ENCODE results near the gene MTHFD1L.
A peak's percentile ranks its signal among the peaks of the same experiment; 100 is the strongest.
"Not testable (repeated sequence)": the region's sequence is repeated elsewhere in the genome, so short reads cannot be mapped to it uniquely, and the experiment has no call there.

Gene MTHFD1L

DNA sequence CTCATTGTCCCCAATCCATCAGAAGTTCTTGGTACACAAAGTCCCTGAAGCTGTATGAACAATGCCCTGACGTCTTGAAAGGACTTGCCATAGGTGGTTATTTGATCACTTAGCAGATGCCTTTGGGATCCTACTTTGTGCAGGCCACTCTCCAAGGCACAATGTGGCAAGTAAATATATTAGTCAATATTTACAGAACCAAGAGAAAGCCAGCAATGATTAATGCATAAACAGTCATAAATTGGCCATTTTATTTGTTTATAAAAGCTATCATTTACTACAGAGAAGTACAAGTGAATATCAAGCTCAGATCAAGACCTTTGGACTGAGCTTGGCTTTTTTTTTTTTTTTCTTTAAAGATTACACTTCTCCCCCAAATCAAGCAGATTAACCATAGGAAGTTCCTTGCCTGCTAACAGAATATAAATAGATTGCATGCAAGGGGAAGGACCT lies 161.8 kb downstream of the MTHFD1L start:
- Histone ChIP-seq H3K27ac (no peak overlapping the region), H3K4me3 (no peak overlapping the region)

DNA sequence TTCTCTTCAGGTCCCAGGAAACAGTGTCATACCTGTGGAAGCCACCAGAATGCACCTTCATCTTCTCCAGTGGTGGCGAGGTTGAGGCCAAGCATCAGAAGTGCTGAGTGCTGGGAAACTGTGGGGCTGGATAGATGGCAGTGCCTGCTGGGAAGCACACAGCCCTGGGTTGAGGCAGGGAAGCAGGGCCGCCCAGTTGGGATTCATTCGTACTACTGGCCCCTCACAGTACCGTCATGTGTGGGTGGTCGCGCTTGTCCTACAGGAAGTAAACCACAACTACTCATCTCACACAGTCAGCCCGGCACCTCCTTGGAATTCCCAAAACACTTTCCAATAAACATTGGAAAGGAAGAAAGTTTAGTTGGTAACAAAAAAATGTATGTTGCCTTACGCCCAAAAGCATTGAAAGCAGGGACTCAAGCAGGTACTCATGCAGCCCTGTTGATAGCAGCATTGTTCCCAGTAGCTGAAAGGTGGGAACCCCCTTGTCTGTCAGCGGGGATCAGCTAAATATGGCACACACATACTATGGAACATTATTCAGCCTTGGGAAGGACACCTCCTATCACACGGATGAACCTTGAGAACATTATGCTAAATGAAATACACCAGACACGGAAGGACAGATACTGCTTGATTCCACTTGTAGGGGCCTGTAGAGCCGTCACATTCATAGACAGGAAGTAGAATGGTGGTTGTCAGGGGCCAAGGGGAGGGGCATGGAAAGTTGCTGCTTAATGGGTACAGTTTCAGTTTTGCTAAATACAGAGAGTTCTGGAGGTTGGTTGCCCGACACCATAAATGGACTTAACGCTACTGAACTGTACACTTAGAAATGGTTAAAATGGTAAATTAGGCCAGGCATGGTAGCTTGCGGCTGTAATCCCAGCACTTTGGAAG lies 162.7 kb downstream of the MTHFD1L start:
- no peak overlapping the region for H3K27ac ChIP-seq
- no peak overlapping the region for H3K4me3 ChIP-seq

DNA sequence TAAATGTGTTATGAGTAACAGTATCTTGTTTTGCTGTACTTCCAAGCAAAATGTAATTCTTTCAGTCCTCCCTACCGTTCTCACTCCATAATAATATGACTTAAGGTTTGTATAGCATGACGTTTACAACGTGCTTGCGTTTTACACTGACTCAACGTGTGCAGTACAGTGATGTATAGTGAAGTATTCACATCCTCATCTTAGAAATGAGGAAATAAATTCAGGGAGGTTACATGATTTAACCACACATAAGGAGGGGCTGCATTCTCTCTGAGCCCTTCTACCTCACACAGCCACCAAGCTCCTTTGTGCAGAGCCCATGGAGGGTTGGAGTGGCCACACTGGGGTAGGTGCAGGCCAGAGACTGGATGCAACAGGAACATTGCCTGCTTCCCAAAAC lies 164.5 kb downstream of the MTHFD1L start:
- Histone ChIP-seq H3K4me3 (no peak overlapping the region), H3K27ac (no peak overlapping the region)

DNA sequence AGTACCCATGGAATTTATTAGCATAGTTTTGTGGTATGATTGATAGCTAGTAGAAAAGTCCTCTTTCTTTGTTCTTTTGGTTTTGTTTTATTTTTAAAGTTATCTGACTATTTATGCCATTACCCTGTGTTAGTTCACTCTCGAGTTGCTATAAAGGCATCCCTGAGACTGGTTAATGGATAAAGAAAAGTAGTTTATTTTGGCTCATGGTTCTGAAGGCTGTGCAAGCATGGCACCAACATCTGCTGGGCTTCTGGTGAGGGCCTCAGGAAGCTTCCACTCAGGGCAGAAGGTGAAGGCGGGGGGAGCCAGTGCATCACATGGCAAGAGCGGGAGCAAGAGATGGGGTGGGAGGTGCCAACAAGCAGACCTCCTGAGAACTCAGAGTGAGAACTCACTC lies 166.5 kb downstream of the MTHFD1L start:
- Histone ChIP-seq H3K4me3 (no peak overlapping the region), H3K27ac (no peak overlapping the region)

DNA sequence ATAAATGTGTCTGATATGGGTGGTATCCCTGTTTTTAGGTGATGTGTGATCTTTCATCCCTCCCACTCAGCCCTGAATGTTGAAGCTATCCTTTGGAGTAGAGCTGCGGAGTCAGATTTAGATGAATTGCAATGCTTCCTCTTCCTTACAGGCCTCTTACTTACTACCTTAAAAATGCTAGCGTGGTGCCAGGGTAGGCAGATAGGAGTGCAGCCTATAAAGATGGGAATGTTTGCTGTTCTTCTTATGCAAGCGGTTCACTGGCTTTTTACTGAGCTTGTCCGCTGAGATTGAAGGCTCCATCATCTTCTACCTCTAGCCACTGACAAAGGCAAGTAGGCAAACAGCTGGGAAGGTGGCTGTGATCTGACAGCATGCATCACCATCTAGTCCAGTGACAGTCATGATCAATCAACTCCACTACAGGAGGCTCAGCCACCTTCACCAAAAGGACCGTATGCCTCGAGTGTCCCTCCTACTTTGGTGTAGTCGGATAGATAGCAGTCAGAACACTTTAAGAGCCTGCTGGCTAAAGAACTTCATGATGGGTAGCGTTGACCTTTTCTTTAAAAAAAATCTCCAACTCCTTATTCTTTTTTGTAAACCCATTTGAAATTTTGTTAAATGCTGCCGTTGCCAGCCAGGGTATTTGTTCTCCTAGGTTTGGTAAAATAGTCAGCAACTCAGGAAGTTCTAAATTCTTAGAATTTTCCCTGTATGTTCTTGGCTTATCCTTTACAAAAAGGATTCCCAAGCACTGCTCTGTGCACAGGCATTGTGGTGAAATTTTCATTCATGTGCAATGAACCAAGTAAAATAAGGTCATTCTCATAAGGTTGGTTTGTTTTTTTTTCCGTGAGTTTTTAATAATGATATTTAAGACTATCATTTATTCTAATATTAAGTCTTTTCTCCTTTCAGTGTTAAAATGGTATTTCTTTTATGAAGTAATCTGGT lies 169.6 kb downstream of the MTHFD1L start:
- peak overlapping the region in 1 of 21 experiments; percentile 65 for H3K27ac ChIP-seq
- H3K4me3 ChIP-seq: no peak overlapping the region

DNA sequence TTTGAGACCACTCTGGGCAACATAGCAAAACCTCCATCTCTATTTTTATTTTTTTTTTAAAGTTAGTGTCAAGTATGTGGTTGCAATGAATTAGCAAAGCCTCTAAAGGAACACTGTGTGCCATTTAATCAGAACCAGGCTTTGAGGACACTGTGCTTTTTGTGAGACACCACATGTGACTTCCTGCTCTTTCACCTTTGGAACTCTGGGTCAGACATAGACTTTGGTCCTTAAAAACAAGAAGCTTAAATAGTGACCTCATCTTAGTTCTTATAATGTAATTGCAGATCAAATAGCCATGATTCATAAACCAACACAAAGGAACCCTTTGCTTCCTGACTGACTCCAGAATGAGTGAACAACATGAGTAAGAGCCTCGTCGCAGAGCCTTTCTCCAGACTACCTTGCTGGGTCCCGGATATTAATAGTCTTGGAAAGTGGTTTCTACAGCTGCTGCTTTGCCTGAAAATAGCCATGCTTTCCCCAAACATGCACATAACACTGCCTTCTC lies 170.8 kb downstream of the MTHFD1L start:
- not testable (repeated sequence) for H3K4me3 ChIP-seq
- H3K27ac ChIP-seq: peak overlapping the region in 6 of 21 experiments; percentile 11 to 67 (median 60)

DNA sequence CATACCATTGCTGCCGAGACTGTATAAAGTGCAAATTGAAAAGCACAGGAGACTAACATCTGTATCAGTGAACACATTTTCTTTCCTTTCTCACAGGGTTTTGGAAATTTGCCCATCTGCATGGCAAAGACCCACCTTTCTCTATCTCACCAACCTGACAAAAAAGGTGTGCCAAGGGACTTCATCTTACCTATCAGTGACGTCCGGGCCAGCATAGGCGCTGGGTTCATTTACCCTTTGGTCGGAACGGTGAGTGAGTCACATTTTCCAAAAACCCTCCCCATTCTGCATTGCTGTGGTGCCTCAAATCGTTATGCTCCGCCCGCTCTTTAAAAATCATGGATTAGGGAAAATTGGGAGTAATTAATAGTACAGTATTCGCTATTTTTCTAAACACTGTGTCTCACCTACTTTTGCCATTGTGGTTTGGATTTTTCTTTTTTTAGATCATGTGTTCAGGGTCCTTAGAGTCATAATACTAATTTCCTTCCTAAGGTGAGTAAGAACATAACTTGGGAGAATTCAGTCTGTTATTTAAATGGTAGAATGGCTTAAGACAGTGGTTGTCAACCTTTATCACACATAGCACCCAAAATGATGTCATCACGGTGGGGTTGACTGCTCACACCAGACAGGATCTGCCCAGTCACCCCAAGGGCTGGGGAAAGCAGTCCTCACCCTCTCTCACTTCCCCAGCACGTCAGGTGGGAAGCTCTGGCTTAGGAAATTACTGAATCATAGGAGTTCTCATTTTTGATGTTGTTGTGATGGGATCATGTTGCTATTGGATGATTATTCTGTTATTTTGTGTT lies 171.6 kb downstream of the MTHFD1L start:
- Histone ChIP-seq H3K4me3 (no peak overlapping the region), H3K27ac (peak overlapping the region in 7 of 21 experiments; percentile 10 to 67 (median 58))

DNA sequence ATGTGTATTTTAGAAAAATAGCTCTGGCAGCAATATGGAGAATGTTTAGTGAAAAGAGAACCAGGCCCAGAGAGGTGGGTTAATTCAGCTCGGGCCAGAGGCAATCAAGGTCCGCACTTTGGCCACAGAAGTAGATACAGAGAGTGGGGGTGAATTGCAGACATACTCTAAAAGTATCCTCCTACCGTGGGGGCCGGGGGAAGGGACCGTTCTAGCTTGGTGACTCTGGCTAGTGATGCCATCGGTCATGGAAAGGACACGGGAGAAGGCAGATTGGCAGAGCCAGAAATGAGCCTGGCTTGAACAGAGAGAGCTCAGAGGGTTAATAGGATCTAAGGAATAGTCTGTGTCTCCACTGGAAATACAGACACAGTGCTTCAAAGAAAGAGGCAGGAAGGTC lies 173.1 kb downstream of the MTHFD1L start:
- Histone ChIP-seq H3K4me3 (no peak overlapping the region), H3K27ac (no peak overlapping the region)

DNA sequence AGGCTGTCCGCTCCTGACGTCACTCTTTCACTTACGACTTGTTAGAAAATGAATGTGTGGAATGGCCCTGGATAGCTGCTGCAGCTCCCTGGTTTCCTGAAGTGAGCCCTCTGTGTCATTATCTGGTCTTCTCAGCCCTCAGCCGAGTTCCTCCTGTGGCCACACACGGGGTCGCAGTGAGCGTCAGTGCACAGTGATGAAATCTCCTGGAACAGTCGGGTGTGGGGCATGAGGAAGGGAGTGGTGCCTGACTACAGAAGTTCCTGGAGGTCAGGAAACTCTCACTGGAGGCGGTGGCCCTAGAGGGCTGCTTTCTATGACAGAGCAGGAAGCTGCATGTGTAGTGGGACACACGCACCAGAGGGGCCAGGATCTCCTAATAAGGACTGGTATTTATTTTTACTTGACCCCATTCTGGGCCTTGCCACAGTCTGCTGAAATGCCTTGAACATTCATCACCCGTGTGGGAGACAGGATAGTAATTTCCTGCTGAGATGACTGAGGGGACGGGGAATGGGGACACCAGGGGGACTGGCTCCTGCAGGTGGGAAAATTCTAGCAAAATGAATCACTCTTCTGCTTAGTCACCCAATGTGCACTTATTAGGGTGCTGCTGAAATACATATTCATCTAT lies 175.5 kb downstream of the MTHFD1L start:
- peak overlapping the region in 7 of 21 experiments; percentile 1 to 67 (median 44) for H3K27ac ChIP-seq

DNA sequence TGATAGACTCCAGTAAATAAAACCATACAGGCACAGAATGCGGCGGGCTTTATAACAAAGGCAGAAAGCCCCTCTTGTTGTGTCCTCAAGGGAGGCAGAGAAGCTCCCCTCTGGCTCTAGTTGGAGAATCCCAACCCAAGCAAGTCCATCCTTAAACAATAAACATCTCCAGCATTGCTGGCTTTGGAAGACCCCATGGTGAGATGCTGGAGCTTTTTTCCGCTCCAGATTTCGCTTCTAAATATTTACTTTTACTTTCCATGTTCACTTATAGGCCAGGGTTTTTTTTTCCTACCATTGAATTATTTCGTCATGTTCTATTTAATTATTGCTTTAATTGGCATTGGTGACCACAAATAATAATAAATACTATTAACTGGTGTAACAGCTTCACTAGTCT lies 176.2 kb downstream of the MTHFD1L start:
- Histone ChIP-seq H3K27ac (peak overlapping the region in 4 of 21 experiments; percentile 1 to 67 (median 50)), H3K4me3 (no peak overlapping the region)

More for the DNA sequence above, 175.5 kb downstream of the MTHFD1L start:
- not testable (repeated sequence) for H3K4me3 ChIP-seq

DNA sequence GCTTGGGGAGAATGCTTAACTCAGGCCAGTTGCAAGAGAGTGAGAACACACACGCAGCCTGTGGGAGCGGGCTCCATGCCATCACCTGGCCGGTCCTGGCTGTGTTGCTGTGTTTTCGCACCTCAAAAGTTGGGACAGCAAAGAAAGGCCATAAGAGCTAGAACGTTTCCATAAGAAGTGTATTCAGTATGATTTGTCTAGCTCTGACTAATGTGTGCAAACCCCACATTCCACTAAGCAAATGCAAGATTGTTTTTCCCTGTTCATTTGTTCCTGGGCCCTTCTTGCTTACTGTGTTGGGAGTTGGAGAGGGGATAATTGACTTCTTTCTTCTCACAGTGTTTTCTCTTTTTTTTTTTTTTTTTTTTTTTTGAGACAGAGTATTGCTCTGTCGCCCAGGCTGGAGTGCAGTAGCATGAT lies 177.4 kb downstream of the MTHFD1L start:
- not testable (repeated sequence) for H3K27ac ChIP-seq, H3K4me3 ChIP-seq

DNA sequence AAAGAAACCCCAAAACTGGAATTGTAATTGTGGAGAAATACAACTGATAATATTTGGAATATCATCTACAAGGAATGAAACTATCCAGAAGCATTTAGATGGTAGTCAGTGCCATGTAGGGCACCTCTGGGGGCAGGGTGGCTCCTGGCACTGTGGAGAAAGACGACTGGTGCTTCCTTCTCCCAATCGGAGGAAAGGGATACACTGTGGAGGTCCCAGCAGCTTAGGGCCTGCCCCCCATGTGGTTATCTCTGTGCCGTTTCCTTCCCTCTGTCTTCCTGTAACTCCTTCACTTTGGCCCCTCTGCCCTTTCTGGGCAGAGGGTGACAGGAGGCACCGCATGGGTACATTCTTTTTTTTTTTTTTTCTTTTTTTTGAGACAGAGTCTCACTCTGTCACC lies 178.4 kb downstream of the MTHFD1L start:
- peak overlapping the region in 1 of 21 experiments; percentile 39 for H3K27ac ChIP-seq

DNA sequence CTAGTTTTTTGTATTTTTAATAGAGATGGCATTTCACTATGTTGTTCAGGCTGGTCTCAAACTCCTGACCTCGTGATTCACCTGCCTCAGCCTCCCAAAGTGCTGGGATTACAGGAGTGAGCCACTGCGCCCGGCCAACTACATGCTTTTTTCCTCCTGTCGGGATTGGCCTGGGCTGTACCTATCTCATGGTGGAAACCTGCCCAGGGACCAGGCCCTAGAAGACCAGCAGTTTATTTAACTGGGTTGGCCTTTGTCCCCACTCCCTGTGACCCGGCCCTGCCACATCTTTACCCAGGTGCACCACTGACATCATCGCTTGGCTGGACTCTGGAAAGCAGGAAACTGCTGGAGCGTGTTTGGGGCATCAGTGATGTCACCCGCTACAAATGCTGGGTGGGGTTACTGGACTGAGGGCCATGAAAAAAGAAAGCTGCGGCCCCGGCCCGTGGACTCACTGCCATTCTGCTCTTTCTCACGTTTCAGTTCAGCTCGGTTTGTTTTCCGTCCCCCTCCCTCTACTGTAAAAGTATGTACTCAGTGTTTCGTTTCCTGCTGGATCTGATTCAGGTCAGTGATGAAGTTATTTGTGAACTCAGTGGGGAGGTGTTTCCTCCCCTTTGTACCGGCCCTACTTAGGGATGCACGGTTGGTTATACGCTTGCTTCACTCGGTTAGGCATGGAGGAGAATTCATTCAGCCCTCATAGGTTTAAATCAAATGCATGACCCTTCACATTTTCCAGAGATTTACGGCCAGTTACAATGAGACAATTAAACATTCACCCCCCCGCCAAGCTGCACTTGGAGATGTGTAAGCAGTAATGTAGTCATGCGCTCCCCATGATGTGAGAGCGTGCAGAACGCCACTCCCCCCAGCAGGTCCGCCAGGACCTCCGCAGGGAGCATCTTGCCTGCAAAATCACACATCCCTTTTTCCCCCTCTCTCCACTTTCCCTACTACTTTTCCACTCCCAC lies 179.3 kb downstream of the MTHFD1L start:
- H3K27ac ChIP-seq: peak overlapping the region in 4 of 21 experiments; percentile 3 to 45 (median 39)

More for the DNA sequence above, 178.4 kb downstream of the MTHFD1L start:
- no peak overlapping the region for H3K4me3 ChIP-seq

DNA sequence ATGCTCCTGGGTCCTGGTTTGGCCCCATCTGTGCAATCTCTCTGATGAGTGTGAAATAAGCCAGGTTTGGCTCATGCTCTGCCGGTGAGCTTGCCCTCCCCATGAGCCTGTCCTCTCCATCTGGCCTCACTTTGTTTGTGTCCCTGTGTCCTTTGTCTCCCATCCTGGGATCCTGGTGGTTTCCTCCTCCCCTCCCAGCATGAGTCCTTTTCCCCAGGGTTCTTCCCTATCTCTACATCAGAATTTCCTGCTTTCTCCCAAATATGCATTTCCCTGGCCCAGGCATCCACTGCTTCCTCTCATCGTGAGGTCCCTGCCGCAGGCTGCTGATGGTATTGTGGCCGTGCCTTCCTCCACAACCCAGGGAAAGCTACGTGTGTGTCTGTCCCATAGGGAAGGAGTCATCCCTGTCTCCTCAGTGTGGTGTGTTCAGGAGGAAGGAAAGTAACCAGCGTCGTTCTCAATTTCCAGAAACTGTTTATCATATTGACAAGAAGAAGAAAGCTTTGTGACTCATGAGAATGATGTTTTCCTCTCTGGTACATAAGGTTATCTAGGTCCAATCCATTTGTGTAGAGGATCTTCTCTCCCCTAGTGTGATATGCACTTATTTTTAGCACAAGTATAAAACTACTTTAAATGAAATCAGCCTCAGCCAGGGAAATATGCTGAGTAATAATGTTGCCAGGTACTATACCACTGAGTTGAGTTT lies 180.2 kb downstream of the MTHFD1L start:
- not testable (repeated sequence) for H3K4me3 ChIP-seq
- peak overlapping the region in 3 of 21 experiments; percentile 3 to 45 (median 39) for H3K27ac ChIP-seq

More for the DNA sequence above, 179.3 kb downstream of the MTHFD1L start:
- H3K4me3 ChIP-seq: no peak overlapping the region

DNA sequence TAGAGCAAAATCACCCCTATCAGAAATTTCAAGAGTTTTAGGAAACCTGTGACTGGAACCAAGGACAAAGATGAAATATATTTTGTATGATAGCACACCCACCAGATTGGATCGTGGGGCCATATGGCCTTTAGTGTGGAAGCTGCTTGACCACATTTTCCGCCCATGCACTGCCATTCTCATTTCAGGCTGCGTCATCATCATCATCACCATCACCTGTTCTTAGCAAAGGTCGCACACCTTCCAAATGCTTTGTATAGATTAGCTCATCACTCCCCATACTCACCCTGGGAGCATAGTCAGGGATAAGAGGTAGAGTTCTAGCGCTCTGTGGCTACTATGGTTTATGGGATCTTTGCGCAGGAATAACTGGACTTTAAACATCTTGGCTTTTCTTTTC lies 185.7 kb downstream of the MTHFD1L start:
- Histone ChIP-seq H3K27ac (no peak overlapping the region), H3K4me3 (no peak overlapping the region)

DNA sequence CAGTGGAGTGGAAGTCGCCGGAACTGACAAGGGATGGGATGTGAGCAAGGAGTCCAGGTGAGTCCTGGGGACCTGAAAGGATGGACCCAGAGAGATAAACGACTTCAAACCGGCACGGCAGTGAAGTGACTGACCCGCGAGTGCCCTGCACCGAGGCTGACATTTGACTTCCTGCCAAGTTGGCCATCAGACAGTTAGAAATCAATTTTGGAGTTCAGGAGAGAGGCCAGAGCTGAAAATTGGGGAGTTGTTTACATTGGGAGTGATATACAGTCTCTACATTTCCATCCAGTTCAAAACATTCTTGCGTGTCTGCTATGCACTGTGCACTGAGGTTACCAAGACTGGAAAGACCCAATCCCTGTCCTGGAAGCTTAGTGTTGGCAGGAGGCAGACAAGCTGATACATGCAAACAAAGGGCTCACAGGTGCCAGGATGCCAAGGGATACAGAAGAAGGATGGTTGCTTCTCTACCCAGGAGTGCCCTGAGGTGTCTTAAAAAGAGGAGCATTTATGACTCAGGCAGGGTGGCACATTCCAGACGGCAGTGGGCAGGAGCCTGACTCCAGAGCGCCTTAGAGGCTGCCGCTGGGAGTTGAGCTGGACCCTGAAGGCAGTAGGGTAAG lies 186.6 kb downstream of the MTHFD1L start:
- H3K4me3 ChIP-seq: no peak overlapping the region
- no peak overlapping the region for H3K27ac ChIP-seq

All from skin epidermis (tissue), 12 donors.